Spleen (tissue), 7 donors: ENCODE results near the gene ABCA8.

ENCODE experiments used
- CTCF ChIP-seq, 11 experiments: fragments of 200-600 bp in 7 of 11; fragments of 450-650 bp in 4 of 11; sonication (generic) in 4 of 11; IDR thresholded peaks in 8 of 11; conservative IDR thresholded peaks in 3 of 11; 1 replicate in 7 of 11; 2 replicates in 4 of 11; pipeline versions ENCODE4 v1.4.0 to v1.8.0; 2016 to 2021; ENCODE audit warnings: antibody characterized with exemption in 11 of 11, inconsistent platforms in 4 of 11, mild to moderate bottlenecking in 1 of 11
- POLR2AphosphoS5 ChIP-seq, 3 donors: sonication (generic); formaldehyde crosslinking; IDR thresholded peaks; one replicate each; pipeline ENCODE4 v1.5.1; 2017; ENCODE audit warnings: antibody characterized with exemption in 3 of 3
- donor health status: DM: no; HTN: no; CAD: no; lungs with moderate emphysema.
- donor health status: DM: no; HTN: no; CAD: no.
- donor health status: DM: no; HTN: no; CAD: no.

- TF ChIP-seq POLR2AphosphoS5 (IDR thresholded peaks at IDR 0.05) (no peak), CTCF (IDR thresholded peaks at IDR 0.05 in 8 of 11, conservative IDR thresholded peaks at IDR 0.05 in 3 of 11) (no peak)
These were observed 18.1 kb upstream of the ABCA8 start for GRCh38 chr17:68973098-68973846.
